GM21576 (cell line): ENCODE data around the gene ECSIT.

Experiments
- ATAC-seq: cut with Tn5 transposase; IDR thresholded peaks from one replicate; pipeline ENCODE4 v1.9.1; 2021; ENCODE audit warnings: mild to moderate bottlenecking, moderate library complexity; ENCODE audit not compliant: unreplicated experiment

ECSIT gene

GRCh38 chr19:11551603-11552235 lies 22.8 kb upstream of the ECSIT start:
- no peak for ATAC-seq

- ATAC-seq: no peak
Observed at GRCh38 chr19:11550265-11550664, 21.3 kb upstream of the ECSIT start.

GRCh38 chr19:11549386-11549953 lies 20.5 kb upstream of the ECSIT start:
- no peak for ATAC-seq

- no peak for ATAC-seq
Observed at GRCh38 chr19:11547929-11548700, 19.2 kb upstream of the ECSIT start.

- no peak for ATAC-seq
Observed at GRCh38 chr19:11541238-11541637, 12.3 kb upstream of the ECSIT start.

- no peak for ATAC-seq
Observed at GRCh38 chr19:11540645-11541044, 11.7 kb upstream of the ECSIT start.

- ATAC-seq: no peak
Observed at GRCh38 chr19:11539495-11540365, 10.8 kb upstream of the ECSIT start.

- ATAC-seq: no peak
Observed at GRCh38 chr19:11538232-11539036, 9.5 kb upstream of the ECSIT start, which contains the start of gene CNN1. Gene CNN1, plus strand, starts transcription at chr19:11538851. Its CDS starts 77 bp downstream, at chr19:11538928.

- ATAC-seq: peak; percentile 57
Observed at GRCh38 chr19:11535792-11536595, 7.1 kb upstream of the ECSIT start.

- ATAC-seq: no peak
Observed at GRCh38 chr19:11534948-11535347, 6.0 kb upstream of the ECSIT start.

- ATAC-seq: no peak
Observed at GRCh38 chr19:11534538-11534937, 5.6 kb upstream of the ECSIT start.

GRCh38 chr19:11530432-11530831 lies 1.5 kb upstream of the ECSIT start:
- no peak for ATAC-seq

GRCh38 chr19:11519138-11519537 lies 9.8 kb downstream of the ECSIT start:
- ATAC-seq: no peak

GRCh38 chr19:11513946-11514345 lies 15.0 kb downstream of the ECSIT start:
- no peak for ATAC-seq

GRCh38 chr19:11510444-11510843 lies 18.5 kb downstream of the ECSIT start:
- ATAC-seq: no peak

- no peak for ATAC-seq
Observed at GRCh38 chr19:11507370-11508078, 21.4 kb downstream of the ECSIT start.

GRCh38 chr19:11506967-11507366 lies 22.0 kb downstream of the ECSIT start:
- no peak for ATAC-seq

- peak; percentile 26 for ATAC-seq
Observed at GRCh38 chr19:11506101-11506555, 22.8 kb downstream of the ECSIT start.
